Measurements from ENCODE around the gene CIAO3.
A peak's percentile ranks its signal among the peaks of the same experiment; 100 is the strongest.
"Not testable (repeated sequence)": the region's sequence is repeated elsewhere in the genome, so short reads cannot be mapped to it uniquely, and the experiment has no call there.

The CIAO3 gene

GRCh38 chr16:759110-759910 is 18.5 kb upstream of the CIAO3 start:
- no peak for DNase-seq

GRCh38 chr16:756428-756827 is 15.6 kb upstream of the CIAO3 start:
- no peak for DNase-seq

GRCh38 chr16:754656-755055 is 13.9 kb upstream of the CIAO3 start:
- no peak for DNase-seq

DNA sequence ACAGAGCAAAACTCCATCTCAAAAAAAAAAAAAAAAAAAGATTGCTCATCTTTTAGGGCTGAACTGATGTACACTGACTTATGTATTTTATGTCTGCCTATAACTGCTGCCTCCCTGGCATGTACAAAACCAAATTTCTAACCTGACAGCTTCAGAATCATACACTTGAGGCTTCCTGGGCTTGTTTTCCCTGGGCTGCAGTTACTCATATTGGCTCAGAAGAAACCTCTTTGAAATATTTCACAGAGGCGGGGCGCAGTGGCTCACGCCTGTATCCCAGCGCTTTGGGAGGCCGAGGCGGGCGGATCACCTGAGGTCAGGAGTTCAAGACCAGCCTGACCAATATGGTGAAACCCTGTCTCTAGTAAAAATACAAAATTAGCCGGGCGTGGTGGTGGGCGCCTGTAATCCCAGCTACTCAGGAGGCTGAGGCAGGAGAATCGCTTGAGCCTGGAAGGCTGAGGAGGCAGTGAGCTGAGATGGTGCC is 13.4 kb upstream of the CIAO3 start:
- DNase-seq = not testable (repeated sequence)

- no peak for DNase-seq
These were observed 11.2 kb upstream of the CIAO3 start for GRCh38 chr16:752007-752312.

DNA sequence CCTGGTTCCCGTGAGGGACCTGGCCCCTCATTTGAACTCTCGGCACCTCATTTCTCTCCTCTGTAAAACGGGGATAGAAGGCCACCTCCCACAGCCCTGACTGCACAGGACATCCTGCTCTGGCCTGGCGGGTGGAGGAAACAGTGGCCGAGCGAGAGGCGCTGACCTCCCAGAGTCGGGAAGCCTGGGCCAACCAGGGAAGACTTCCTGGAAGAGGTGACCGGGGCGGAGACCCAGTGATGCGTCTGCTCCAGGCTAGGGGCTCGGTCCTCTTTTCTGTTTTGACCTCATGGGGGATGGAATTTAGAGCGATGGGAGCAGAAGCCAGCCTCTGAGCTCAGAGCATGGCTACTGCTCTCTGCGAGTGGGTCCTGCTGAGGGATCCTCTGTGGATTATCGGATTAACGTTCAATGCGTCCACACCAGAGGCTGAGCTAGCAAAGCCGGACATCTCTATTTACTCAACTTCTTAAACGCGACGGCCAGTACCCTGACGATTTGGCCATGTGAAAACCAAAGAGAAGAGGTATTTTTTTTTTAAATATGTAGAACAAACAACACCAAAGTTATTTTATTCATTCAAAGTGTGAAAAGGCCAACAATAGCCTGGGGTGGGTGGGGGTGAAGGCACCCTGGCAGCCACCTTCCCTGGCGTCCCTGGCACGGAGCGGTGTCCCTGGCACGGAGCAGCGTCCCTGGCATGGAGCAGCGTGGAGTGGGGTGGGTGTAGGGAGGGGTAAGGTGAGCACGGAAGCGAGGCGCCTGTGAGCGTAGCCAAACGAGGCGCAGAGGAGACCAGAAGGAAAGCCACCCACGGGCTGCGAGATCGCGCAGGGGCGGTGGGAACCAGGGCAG is 10.6 kb upstream of the CIAO3 start:
- no peak for DNase-seq

DNA sequence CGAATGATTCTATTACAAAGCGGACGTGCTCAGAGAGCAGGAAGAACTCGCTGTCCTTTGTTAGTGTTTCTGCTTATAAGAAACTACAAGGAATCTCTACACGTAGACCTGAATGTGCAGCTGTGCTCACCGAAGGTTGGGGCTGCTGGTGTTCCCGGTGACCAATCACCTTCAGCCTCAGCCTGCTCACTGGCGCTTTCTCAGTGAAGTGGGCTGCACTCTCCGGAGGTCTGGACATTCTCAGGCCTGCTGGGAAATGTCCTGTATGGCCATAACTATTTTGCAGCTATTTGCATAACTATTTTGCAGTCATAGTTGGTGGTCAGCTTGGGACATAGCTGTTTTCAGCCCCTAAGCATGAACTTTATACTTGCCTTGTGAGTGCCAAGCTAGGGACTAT is 9.7 kb upstream of the CIAO3 start:
- no peak for DNase-seq

DNA sequence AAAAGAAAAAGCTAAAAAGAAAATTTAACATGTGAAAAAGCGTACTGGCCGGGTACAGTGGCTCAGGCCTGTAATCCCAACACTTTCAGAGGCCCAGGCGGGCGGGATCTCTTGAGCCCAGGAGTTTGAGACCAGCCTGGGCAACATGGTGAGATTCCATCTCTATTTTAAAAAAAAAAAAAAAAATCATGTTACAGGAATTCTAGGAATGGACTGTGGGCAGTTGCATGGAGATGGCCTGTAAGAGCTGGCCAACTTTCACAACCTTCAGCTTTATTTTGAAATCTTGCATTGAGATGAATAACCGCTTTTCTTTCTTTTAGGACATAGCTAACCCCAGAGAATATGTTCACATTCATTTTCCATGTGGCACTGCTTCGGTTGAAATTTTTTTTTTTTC is 8.2 kb upstream of the CIAO3 start:
- no peak for DNase-seq

DNA sequence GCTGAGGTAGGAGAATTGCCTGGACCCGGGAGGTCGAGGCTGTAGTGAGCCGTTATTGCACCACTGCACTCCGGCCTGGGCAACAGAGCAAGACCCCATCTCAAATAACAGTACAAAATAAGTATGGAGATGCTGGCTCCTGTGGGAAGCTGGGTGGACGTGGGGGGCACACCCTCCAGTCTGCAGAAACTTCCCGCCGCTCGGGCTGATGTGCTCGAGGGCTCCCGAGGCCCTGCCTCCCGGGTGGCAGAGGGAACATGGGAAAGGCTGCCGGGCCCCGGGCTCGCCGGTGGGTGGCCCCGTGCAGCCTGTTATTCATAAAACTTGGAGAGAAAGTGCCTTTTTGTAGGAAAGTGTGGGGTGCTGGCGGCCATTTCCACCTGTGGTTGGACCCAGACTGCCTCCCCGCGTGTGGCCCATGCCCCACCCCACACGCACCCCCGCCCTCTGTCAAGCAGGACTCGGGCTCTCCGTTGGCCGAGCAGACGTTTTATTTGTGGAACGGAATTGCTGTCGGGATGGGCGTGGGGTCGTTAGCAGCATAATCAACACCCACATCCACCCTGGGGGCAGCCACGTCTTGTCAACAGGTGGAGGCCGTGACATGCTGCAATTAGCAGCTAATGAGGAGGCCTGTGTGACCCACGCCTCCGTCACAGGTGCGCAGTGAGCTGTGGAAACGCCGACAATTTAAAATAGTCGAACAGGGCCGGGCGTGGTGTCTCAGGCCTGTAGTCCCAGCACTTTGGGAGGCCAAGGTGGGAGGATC is 7.4 kb upstream of the CIAO3 start:
- DNase-seq = no peak

GRCh38 chr16:746637-747036 is 5.8 kb upstream of the CIAO3 start:
- DNase-seq = no peak

- no peak for DNase-seq
These were observed 4.9 kb upstream of the CIAO3 start for GRCh38 chr16:745739-746138.

DNA sequence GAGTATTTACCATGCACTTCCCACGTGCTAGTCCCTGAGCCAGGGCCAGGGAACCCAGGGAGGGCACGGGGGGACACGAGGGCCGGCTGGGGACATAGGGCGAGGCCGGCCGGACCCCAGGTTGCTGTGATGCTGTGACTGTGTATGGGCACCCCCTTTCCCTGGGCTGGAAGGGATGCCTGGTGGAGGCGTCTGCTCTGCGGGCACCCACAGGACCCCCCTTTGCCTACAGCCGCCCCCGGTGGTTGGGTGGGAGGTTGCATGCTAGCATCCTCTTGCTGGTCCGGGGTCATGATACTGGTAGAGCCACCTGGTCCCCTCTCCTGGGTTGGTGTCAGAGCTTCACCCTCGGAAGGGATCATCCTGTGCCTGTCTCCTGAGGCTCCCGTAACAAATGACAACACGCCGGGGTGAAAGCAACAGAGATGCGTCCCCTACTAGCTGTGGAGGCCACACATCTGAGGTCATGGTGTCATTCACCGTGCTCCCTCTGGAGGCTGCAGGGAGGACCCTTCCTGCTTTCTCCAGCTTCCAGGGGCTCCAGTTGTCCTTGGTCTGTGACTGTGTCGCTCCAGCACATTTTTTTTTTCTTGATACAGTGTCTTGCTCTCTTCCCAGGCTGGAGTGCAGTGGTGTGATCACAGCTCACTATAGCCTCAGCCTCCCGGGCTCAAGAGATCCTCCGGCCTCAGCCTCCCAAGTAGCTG is 3.1 kb upstream of the CIAO3 start:
- no peak for DNase-seq

GRCh38 chr16:742894-743293 is 2.1 kb upstream of the CIAO3 start:
- not testable (repeated sequence) for DNase-seq

- DNase-seq = no peak
These were observed 1.3 kb upstream of the CIAO3 start for GRCh38 chr16:741986-742629.

GRCh38 chr16:740459-740763 is 386 bp downstream of the CIAO3 start:
- no peak for DNase-seq

GRCh38 chr16:739560-740458 is 988 bp downstream of the CIAO3 start:
- no peak for DNase-seq

DNA sequence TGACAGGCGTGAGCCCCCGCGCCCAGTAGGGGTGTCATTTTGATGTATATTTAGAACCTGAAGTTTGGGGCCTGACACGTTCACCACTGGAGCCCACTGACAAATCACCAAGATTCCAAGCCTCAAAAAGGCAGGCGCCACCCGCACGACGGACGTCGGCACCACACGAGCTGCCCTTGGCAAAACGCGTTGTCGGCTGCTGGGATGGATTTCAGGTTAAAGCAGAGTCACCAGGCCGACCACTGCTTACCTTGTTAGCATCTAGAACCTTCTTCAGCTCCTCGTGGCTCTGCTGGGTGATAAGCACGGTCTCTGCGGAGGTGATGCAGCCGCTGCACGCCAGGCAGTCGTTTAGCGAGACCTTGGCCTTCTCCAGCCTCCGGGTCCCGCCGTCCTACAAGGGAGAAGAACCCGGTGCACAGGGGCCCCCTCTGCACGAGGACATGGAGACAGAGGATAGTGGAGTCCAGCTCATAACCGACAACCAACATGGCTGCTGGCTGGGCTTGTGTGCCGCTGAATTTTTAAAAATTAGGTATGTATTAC is 3.8 kb downstream of the CIAO3 start:
- no peak for DNase-seq

- DNase-seq = peak; percentile 88
These were observed 4.8 kb downstream of the CIAO3 start for GRCh38 chr16:735982-736453.

GRCh38 chr16:734981-735881 is 5.6 kb downstream of the CIAO3 start:
- DNase-seq = no peak

All from stimulated activated CD4-positive, alpha-beta T cell treated with anti-CD3 and anti-CD28 coated beads, Interleukin-1b, Interleukin-23, amount 100 ng/mL, for 48 hours (primary cell).